GM12878 (cell line): ENCODE measurements around the gene EIF4ENIF1. TPM values are rescaled to one million over a fixed set of nuclear protein-coding genes. Genes with fewer than 3 reads are reported as not detected.

Experiments
- ATAC-seq: fragments of 200-7000 bp; cut with Tn5 transposase; 3 replicates; pipeline ENCODE4 v1.9.1; 2020; ENCODE audit warnings: mild to moderate bottlenecking, moderate library complexity
- BruUV-seq: library from RNA; stranded (reverse); fragments of 400-500 nt; replicated peaks from 2 replicates; lab custom pipeline; 2021; lab: Mats Ljungman, UMichigan
- CTCF ChIA-PET: fragments of 300-600 bp; sonication (Branson Sonifier 250); formaldehyde crosslinking; extraction: SDS; loops from one replicate; lab custom pipeline; 2021; ENCODE audit warnings: inconsistent platforms; lab: Yijun Ruan, JAX
- POLR2A ChIA-PET: fragments of 350-600 bp; formaldehyde crosslinking; extraction: SDS; loops from one replicate; lab custom pipeline; 2021; ENCODE audit warnings: inconsistent platforms; lab: Charles Lee
- RAD21 ChIA-PET: fragments of 300-600 bp; sonication (Branson Sonifier 250); formaldehyde crosslinking; loops from one replicate; lab custom pipeline; 2023; ENCODE audit warnings: antibody characterized with exemption; ENCODE audit not compliant: unreplicated experiment; lab: Charles Lee
- SMC1A ChIA-PET: fragments of 300-600 bp; sonication (Branson Sonifier 250); formaldehyde crosslinking; loops from one replicate; lab custom pipeline; 2023; ENCODE audit not compliant: unreplicated experiment, uncharacterized antibody; lab: Charles Lee
- DNase-seq: peaks from one replicate; pipeline ENCODE4 v3.0.0-alpha.2; 2011; ENCODE audit warnings: low read depth, low spot score
- FAIRE-seq: peaks from 3 replicates; lab custom pipeline; 2011; peaks lifted over from hg19 to GRCh38; lab: Jason Lieb, UNC
- H2AFZ ChIP-seq: 2 replicates; pipeline ENCODE4 v1.6.0; 2011; ENCODE audit warnings: low read depth, low read length, control low read depth; ENCODE audit not compliant: control insufficient read depth
- H3K27ac ChIP-seq: 2 replicates; pipeline ENCODE4 v1.5.1; 2011; ENCODE audit warnings: control low read depth; ENCODE audit not compliant: control insufficient read depth, insufficient read depth
- H3K27me3 ChIP-seq, 2 experiments: replicated peaks in 1 of 2; 2 replicates each; pipeline versions ENCODE4 v1.6.0 to v1.6.1; 2011; ENCODE audit warnings: low read length in 1 of 2; ENCODE audit not compliant: control insufficient read depth in 2 of 2, insufficient read depth in 2 of 2
- H3K36me3 ChIP-seq, 2 experiments: 2 replicates each; pipeline ENCODE4 v1.5.1; 2011; ENCODE audit warnings: low read length in 1 of 2; ENCODE audit not compliant: control insufficient read depth in 2 of 2, insufficient read depth in 2 of 2
- H3K4me1 ChIP-seq: 2 replicates; pipeline ENCODE4 v1.6.1; 2011; ENCODE audit warnings: mild to moderate bottlenecking, low read length, moderate library complexity, mixed read lengths; ENCODE audit not compliant: control insufficient read depth, insufficient read depth
- H3K4me2 ChIP-seq: 2 replicates; pipeline ENCODE4 v1.6.0; 2011; ENCODE audit warnings: control low read depth; ENCODE audit not compliant: control insufficient read depth, insufficient read depth
- H3K4me3 ChIP-seq: fragments of 200-600 bp; sonication (generic); 2 replicates; pipeline ENCODE4 v1.5.1; 2016
- H3K79me2 ChIP-seq: 2 replicates; pipeline ENCODE4 v1.6.0; 2011; ENCODE audit warnings: low read length; ENCODE audit not compliant: control insufficient read depth, insufficient read depth
- H3K9ac ChIP-seq: 2 replicates; pipeline ENCODE4 v1.8.0; 2011; ENCODE audit warnings: low read length, control low read depth, mixed read lengths; ENCODE audit not compliant: control insufficient read depth, insufficient read depth
- H3K9me3 ChIP-seq: replicated peaks from 3 replicates; pipeline ENCODE4 v1.5.1; 2011; ENCODE audit warnings: mild to moderate bottlenecking, low read length; ENCODE audit not compliant: control insufficient read depth, insufficient read depth
- H4K20me1 ChIP-seq: 2 replicates; pipeline ENCODE4 v1.6.0; 2011; ENCODE audit not compliant: control insufficient read depth, insufficient read depth
- EZH2 ChIP-seq: IDR thresholded peaks from 2 replicates; pipeline ENCODE4 v1.6.1; 2012; ENCODE audit warnings: low read depth, mild to moderate bottlenecking, control low read depth, inconsistent platforms, low read length, borderline replicate concordance; ENCODE audit not compliant: control insufficient read depth
- FOXM1 ChIP-seq: IDR thresholded peaks from 2 replicates; pipeline ENCODE4 v1.6.1; 2012; ENCODE audit warnings: low read depth, mild to moderate bottlenecking, inconsistent platforms, low read length, moderate library complexity
- MEF2B ChIP-seq: fragments of 450-650 bp; IDR thresholded peaks from 2 replicates; pipeline ENCODE4 v1.6.1; 2018; ENCODE audit warnings: mild to moderate bottlenecking, moderate library complexity; ENCODE audit not compliant: partially characterized antibody, poor library complexity, severe bottlenecking
- SIX5 ChIP-seq: IDR thresholded peaks from 2 replicates; pipeline ENCODE4 v1.6.1; 2011; ENCODE audit warnings: mild to moderate bottlenecking, low read depth, low read length, moderate library complexity; ENCODE audit not compliant: severe bottlenecking
- SRF ChIP-seq, 2 experiments: IDR thresholded peaks; 2 replicates each; pipeline ENCODE4 v1.6.1; 2011; ENCODE audit warnings: low read depth in 2 of 2, low read length in 2 of 2, mild to moderate bottlenecking in 1 of 2, moderate library complexity in 1 of 2
- STAT3 ChIP-seq: IDR thresholded peaks from 2 replicates; pipeline ENCODE4 v1.6.1; 2011; ENCODE audit warnings: low read depth, low read length, improper control_type of control experiment
- SUPT20H ChIP-seq: IDR thresholded peaks from 2 replicates; pipeline ENCODE4 v1.6.1; 2011; ENCODE audit warnings: low read depth, mild to moderate bottlenecking, low read length, moderate library complexity, borderline replicate concordance; ENCODE audit not compliant: control insufficient read depth
- TAF1 ChIP-seq: IDR thresholded peaks from 2 replicates; pipeline ENCODE4 v1.6.1; 2011; ENCODE audit warnings: mild to moderate bottlenecking, low read depth, low read length, borderline replicate concordance
- WGBS: methylation state at CpG from one replicate; pipeline ENCODE4 v1.1.6; 2016; ENCODE audit warnings: low lambda C conversion rate; ENCODE audit not compliant: insufficient replicate concordance, insufficient coverage; ENCODE audit errors: missing lambda C conversion rate; 5-methylcytosine and 5-hydroxymethylcytosine counted together
- in situ Hi-C: fragments of 300-500 bp; cut with MboI; formaldehyde crosslinking; loops from 9 replicates; pipeline ENCODE4 v1.14.3; 2018; ENCODE audit warnings: mixed read lengths
- intact Hi-C: fragments of 100-400 bp; cut with micrococcal nuclease; formaldehyde crosslinking; loops from one replicate; pipeline ENCODE4 v1.14.2; 2022; ENCODE audit not compliant: unreplicated experiment
- polyA plus RNA-seq, 11 experiments: library from polyadenylated mRNA; depleted of rRNA in 4 of 11; unstranded in 6 of 11; stranded (reverse) in 5 of 11; fragments of >200 nt; fragmentation: Nextera tagmentation in 4 of 11; fragmentation: Illumina TruSeq in 1 of 11; extraction: Ambion mirVana in 4 of 11; extraction: Trizol in 1 of 11; gene quantifications; 1 replicate in 1 of 11; 2 replicates in 10 of 11; pipeline versions ENCODE4 v1.2.1 to v1.2.3, GENCODE V29; 2011 to 2016; ENCODE audit warnings: inconsistent platforms in 2 of 11, missing spikeins in 2 of 11, low read depth in 1 of 11
- total RNA-seq, 4 experiments: library from RNA; depleted of rRNA in 3 of 4; stranded (reverse); fragments of >200 nt in 3 of 4; fragmentation: Illumina TruSeq in 1 of 4; extraction: Trizol in 1 of 4; gene quantifications; 2 replicates each; pipeline versions ENCODE4 v1.2.1 to v1.2.3, GENCODE V29; 2013 to 2021
- TF ChIP-seq, protein P1 (sequence below): fragments of 450-650 bp; IDR thresholded peaks from 2 replicates; pipeline ENCODE4 v1.6.1; 2017; ENCODE audit warnings: mild to moderate bottlenecking, moderate library complexity

Gene EIF4ENIF1
- total and polyA plus RNA-seq, 10 of the 15 experiments (the other 5 are each of a cell fraction or from before 2014, with no cell fraction given) = 4.4 to 43.7 (median 24.4) TPM

DNA sequence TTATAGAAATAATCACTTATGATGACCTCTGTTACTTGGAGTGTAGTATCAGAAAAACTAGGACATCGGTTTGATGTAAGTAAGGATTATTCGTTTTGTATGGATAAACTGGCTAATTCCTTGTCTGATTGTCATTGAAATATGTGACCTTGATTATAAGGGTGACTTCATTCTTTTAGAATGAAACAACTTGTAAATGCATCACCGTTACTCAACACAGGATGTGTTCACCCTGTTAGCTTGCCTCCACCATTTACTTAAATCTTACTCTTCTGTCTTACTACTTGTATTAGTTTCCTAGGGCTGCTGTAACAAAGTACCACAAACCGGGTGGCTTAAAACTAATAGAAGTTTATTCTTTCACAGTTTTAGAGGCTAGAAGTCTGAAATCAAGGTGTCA lies 14.6 kb upstream of the EIF4ENIF1 start (continued):
- TF ChIP-seq, protein P1, sequence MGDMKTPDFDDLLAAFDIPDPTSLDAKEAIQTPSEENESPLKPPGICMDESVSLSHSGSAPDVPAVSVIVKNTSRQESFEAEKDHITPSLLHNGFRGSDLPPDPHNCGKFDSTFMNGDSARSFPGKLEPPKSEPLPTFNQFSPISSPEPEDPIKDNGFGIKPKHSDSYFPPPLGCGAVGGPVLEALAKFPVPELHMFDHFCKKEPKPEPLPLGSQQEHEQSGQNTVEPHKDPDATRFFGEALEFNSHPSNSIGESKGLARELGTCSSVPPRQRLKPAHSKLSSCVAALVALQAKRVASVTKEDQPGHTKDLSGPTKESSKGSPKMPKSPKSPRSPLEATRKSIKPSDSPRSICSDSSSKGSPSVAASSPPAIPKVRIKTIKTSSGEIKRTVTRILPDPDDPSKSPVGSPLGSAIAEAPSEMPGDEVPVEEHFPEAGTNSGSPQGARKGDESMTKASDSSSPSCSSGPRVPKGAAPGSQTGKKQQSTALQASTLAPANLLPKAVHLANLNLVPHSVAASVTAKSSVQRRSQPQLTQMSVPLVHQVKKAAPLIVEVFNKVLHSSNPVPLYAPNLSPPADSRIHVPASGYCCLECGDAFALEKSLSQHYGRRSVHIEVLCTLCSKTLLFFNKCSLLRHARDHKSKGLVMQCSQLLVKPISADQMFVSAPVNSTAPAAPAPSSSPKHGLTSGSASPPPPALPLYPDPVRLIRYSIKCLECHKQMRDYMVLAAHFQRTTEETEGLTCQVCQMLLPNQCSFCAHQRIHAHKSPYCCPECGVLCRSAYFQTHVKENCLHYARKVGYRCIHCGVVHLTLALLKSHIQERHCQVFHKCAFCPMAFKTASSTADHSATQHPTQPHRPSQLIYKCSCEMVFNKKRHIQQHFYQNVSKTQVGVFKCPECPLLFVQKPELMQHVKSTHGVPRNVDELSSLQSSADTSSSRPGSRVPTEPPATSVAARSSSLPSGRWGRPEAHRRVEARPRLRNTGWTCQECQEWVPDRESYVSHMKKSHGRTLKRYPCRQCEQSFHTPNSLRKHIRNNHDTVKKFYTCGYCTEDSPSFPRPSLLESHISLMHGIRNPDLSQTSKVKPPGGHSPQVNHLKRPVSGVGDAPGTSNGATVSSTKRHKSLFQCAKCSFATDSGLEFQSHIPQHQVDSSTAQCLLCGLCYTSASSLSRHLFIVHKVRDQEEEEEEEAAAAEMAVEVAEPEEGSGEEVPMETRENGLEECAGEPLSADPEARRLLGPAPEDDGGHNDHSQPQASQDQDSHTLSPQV = no peak
- TF ChIP-seq, all 136 proteins: peak for 0

DNA sequence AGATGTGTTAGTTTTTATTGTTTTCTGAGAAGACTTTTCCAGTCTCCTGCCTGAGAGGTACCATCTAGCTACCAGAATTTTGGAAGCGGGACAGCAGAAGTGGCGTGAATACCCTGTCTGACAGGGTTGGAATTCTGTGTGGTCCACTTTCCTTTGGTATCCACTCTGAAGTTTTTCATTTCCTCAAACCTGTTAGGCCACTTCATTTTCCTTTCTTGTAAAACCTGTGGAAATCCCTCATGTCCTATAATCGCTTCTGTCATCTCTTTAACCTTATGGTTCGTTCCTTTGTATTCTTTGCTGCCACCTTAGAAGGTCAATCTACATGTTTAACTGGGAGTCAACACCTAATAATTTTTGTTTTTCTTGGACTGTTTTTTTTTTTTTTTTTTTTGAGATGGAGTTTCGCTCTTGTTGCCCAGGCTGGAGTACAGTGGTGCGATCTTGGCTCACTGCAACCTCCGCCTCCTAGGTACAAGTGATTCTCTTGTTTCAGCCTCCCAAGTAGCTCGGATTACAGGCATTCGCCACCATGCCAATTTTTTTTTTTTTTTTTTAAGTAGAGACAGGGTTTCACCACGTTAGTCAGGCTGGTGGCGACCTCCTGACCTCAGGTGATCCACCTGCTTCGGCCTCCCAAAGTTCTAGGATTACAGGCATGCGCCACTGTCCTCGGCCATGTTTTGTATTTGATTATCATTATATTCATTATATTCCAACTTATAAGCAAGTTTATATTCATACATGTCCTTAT lies 13.7 kb upstream of the EIF4ENIF1 start:
- ChIA-PET RAD21 (no interaction called here), POLR2A (interaction anchor here (0.7 kb wide), 1 partner anchor 38 kb away, joined by 3 read pairs; no protein-coding TSS in a partner anchor), CTCF (no interaction called here), SMC1A (no interaction called here)
- Histone ChIP-seq H4K20me1 (no peaks in the 10 kb centered on the region), H3K79me2 (peaks cover 33% of the 10 kb centered on the region), H3K27me3 (no peaks in the 10 kb centered on the region), H2AFZ (no peak overlapping the region), H3K4me3 (no peak overlapping the region), H3K9ac (no peak overlapping the region), H3K4me1 (no peaks in the 10 kb centered on the region), H3K36me3 (no peaks in the 10 kb centered on the region), H3K27ac (no peak overlapping the region), H3K4me2 (no peak overlapping the region), H3K9me3 (no peaks in the 10 kb centered on the region; the same call in 1 of the 3 replicates)
- in situ Hi-C loops (no loop called here), intact Hi-C loops (no loop called here)
- ATAC-seq (no peak), FAIRE-seq (no peak), DNase-seq (no peak)
- 98% methylated on average over 11 of the region's 14 CpGs for WGBS
- BruUV-seq = no TSS peak
- no peak for TF ChIP-seq SUPT20H
- TF ChIP-seq, protein P1 = no peak
- TF ChIP-seq STAT3 = no peak
- TF ChIP-seq FOXM1 = no peak
- TF ChIP-seq SRF (IDR thresholded peaks at IDR 0.05; ENCODE audit: low read depth in 2 of 2, low read length in 2 of 2) = no peak
- no peak for TF ChIP-seq SIX5
- no peak for TF ChIP-seq TAF1
- TF ChIP-seq MEF2B = no peak
- no peak for TF ChIP-seq EZH2
